ENCODE data around the gene RBM8A. TPM values are rescaled to one million over a fixed set of nuclear protein-coding genes. Genes with fewer than 3 reads are reported as not detected.

Gene RBM8A
- total and polyA plus RNA-seq, 4 donors, result 48.8 to 66.2 (median 57.5) TPM

- no peaks in the 10 kb centered on the region for H3K9me3 ChIP-seq (ENCODE audit: control insufficient read depth in 4 of 4, low read length in 3 of 4)
- 83% methylated on average over 5 of the region's 5 CpGs for WGBS
- H3K36me3 ChIP-seq (ENCODE audit: control insufficient read depth in 4 of 4, insufficient read depth in 3 of 4, low read depth in 1 of 4, low read length in 3 of 4), result peaks cover 3 to 8% (median 4%) of the 10 kb centered on the region in 4 donors
- H3K27ac ChIP-seq (ENCODE audit: low read depth in 1 of 2, low read length in 2 of 2), result no peak overlapping the region
- H3K9ac ChIP-seq (ENCODE audit: low read depth in 1 of 2, low read length in 2 of 2), result peak overlapping the region; percentile 56 to 84
- no peak for TF ChIP-seq SP1 (IDR thresholded peaks at IDR 0.05)
- no peak for TF ChIP-seq CTCF (IDR thresholded peaks at IDR 0.05; ENCODE audit: low read depth, low read length, missing input control)
- TF ChIP-seq GABPA (IDR thresholded peaks at IDR 0.05 in 1 of 2, conservative IDR thresholded peaks at IDR 0.05 in 1 of 2), result no peak
- no peak for TF ChIP-seq NR2F2 (IDR thresholded peaks at IDR 0.05)
- no peak for TF ChIP-seq HNF4G (IDR thresholded peaks at IDR 0.05)
- TF ChIP-seq TAF1 (conservative IDR thresholded peaks at IDR 0.05), result no peak
- no peak for TF ChIP-seq MAX (IDR thresholded peaks at IDR 0.05)
- no peak for TF ChIP-seq JUND (IDR thresholded peaks at IDR 0.05)
- no peak for TF ChIP-seq EGR1 (IDR thresholded peaks at IDR 0.05; ENCODE audit: low read depth in 2 of 2)
- no peak for TF ChIP-seq RAD21 (IDR thresholded peaks at IDR 0.05)
- TF ChIP-seq ATF3 (IDR thresholded peaks at IDR 0.05), result no peak
- TF ChIP-seq REST (IDR thresholded peaks at IDR 0.05), result no peak
- no peak for TF ChIP-seq HNF4A (conservative IDR thresholded peaks at IDR 0.05)
- no peak for TF ChIP-seq YY1 (IDR thresholded peaks at IDR 0.05)
- no peak for TF ChIP-seq FOXA2 (IDR thresholded peaks at IDR 0.05)
- TF ChIP-seq RXRA (IDR thresholded peaks at IDR 0.05), result no peak
- TF ChIP-seq FOXA1 (IDR thresholded peaks at IDR 0.05), result no peak
- H3K27me3 ChIP-seq (ENCODE audit: control insufficient read depth in 4 of 4, insufficient read depth in 4 of 4, low read length in 3 of 4), result no peaks in the 10 kb centered on the region
- peak overlapping the region; percentile 74 to 96 (median 95) for H3K4me3 ChIP-seq (ENCODE audit: low read depth in 1 of 3, low read length in 3 of 3)
- DNase-seq (ENCODE audit: low spot score), result no peak
- H3K4me1 ChIP-seq (ENCODE audit: control insufficient read depth in 4 of 4, insufficient read depth in 4 of 4, low read length in 3 of 4), result peaks cover 8 to 25% (median 17%) of the 10 kb centered on the region in 4 donors
Observed at GRCh38 chr1:145917595-145917994, 9.7 kb downstream of the RBM8A start.

GRCh38 chr1:145916745-145917144 lies 10.5 kb downstream of the RBM8A start:
- H3K9me3 ChIP-seq (ENCODE audit: control insufficient read depth in 4 of 4, low read length in 3 of 4), result no peaks in the 10 kb centered on the region
- peaks cover 8 to 25% (median 17%) of the 10 kb centered on the region in 4 donors for H3K4me1 ChIP-seq (ENCODE audit: control insufficient read depth in 4 of 4, insufficient read depth in 4 of 4, low read length in 3 of 4)
- H3K27ac ChIP-seq (ENCODE audit: low read depth in 1 of 2, low read length in 2 of 2), result no peak overlapping the region
- H3K36me3 ChIP-seq (ENCODE audit: control insufficient read depth in 4 of 4, insufficient read depth in 3 of 4, low read depth in 1 of 4, low read length in 3 of 4), result peaks cover 3 to 16% (median 9%) of the 10 kb centered on the region in 4 donors
- H3K9ac ChIP-seq (ENCODE audit: low read depth in 1 of 2, low read length in 2 of 2), result no peak overlapping the region
- H3K4me3 ChIP-seq (ENCODE audit: low read depth in 1 of 3, low read length in 3 of 3), result no peak overlapping the region
- H3K27me3 ChIP-seq (ENCODE audit: control insufficient read depth in 4 of 4, insufficient read depth in 4 of 4, low read length in 3 of 4), result no peaks in the 10 kb centered on the region
- DNase-seq (ENCODE audit: low spot score), result no peak
- 90% methylated on average over 5 of the region's 5 CpGs for WGBS
- TF ChIP-seq MAX (IDR thresholded peaks at IDR 0.05) (no peak), REST (IDR thresholded peaks at IDR 0.05) (no peak), SP1 (IDR thresholded peaks at IDR 0.05) (no peak), FOXA2 (IDR thresholded peaks at IDR 0.05) (no peak), TAF1 (conservative IDR thresholded peaks at IDR 0.05) (no peak), EGR1 (IDR thresholded peaks at IDR 0.05; ENCODE audit: low read depth in 2 of 2) (no peak), HNF4A (conservative IDR thresholded peaks at IDR 0.05) (no peak), CTCF (IDR thresholded peaks at IDR 0.05; ENCODE audit: low read depth, low read length, missing input control) (no peak), NR2F2 (IDR thresholded peaks at IDR 0.05) (no peak), RAD21 (IDR thresholded peaks at IDR 0.05) (no peak), HNF4G (IDR thresholded peaks at IDR 0.05) (no peak), YY1 (IDR thresholded peaks at IDR 0.05) (no peak), ATF3 (IDR thresholded peaks at IDR 0.05) (no peak), FOXA1 (IDR thresholded peaks at IDR 0.05) (no peak)
